ENCODE results near the gene MT1M.

- TF ChIP-seq REST (IDR thresholded peaks at IDR 0.05; ENCODE audit: unreplicated experiment) (no peak), CTCF (conservative IDR thresholded peaks at IDR 0.05; ENCODE audit: low read depth in 2 of 2) (no peak), NANOG (IDR thresholded peaks at IDR 0.05; ENCODE audit: borderline replicate concordance) (no peak), EZH2 (IDR thresholded peaks at IDR 0.05; ENCODE audit: low read depth, unreplicated experiment) (peak; percentile 67), POLR2AphosphoS5 (IDR thresholded peaks at IDR 0.05; ENCODE audit: low read depth) (no peak), EZH2phosphoT487 (IDR thresholded peaks at IDR 0.05; ENCODE audit: unreplicated experiment) (peak; percentile 48), CREB1 (CRISPR knock-in tag; IDR thresholded peaks at IDR 0.05; ENCODE audit: low read depth) (no peak), JUNB (IDR thresholded peaks at IDR 0.05; ENCODE audit: unreplicated experiment) (no peak), ZNF114 (CRISPR knock-in tag; IDR thresholded peaks at IDR 0.05) (no peak), STAT1 (IDR thresholded peaks at IDR 0.05; ENCODE audit: unreplicated experiment) (no peak), ZNF331 (CRISPR knock-in tag; IDR thresholded peaks at IDR 0.05; ENCODE audit: low read depth) (no peak)
- TF ChIP-seq, protein P1, sequence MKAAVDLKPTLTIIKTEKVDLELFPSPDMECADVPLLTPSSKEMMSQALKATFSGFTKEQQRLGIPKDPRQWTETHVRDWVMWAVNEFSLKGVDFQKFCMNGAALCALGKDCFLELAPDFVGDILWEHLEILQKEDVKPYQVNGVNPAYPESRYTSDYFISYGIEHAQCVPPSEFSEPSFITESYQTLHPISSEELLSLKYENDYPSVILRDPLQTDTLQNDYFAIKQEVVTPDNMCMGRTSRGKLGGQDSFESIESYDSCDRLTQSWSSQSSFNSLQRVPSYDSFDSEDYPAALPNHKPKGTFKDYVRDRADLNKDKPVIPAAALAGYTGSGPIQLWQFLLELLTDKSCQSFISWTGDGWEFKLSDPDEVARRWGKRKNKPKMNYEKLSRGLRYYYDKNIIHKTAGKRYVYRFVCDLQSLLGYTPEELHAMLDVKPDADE (IDR thresholded peaks at IDR 0.05) = no peak
- TF ChIP-seq, protein P2, sequence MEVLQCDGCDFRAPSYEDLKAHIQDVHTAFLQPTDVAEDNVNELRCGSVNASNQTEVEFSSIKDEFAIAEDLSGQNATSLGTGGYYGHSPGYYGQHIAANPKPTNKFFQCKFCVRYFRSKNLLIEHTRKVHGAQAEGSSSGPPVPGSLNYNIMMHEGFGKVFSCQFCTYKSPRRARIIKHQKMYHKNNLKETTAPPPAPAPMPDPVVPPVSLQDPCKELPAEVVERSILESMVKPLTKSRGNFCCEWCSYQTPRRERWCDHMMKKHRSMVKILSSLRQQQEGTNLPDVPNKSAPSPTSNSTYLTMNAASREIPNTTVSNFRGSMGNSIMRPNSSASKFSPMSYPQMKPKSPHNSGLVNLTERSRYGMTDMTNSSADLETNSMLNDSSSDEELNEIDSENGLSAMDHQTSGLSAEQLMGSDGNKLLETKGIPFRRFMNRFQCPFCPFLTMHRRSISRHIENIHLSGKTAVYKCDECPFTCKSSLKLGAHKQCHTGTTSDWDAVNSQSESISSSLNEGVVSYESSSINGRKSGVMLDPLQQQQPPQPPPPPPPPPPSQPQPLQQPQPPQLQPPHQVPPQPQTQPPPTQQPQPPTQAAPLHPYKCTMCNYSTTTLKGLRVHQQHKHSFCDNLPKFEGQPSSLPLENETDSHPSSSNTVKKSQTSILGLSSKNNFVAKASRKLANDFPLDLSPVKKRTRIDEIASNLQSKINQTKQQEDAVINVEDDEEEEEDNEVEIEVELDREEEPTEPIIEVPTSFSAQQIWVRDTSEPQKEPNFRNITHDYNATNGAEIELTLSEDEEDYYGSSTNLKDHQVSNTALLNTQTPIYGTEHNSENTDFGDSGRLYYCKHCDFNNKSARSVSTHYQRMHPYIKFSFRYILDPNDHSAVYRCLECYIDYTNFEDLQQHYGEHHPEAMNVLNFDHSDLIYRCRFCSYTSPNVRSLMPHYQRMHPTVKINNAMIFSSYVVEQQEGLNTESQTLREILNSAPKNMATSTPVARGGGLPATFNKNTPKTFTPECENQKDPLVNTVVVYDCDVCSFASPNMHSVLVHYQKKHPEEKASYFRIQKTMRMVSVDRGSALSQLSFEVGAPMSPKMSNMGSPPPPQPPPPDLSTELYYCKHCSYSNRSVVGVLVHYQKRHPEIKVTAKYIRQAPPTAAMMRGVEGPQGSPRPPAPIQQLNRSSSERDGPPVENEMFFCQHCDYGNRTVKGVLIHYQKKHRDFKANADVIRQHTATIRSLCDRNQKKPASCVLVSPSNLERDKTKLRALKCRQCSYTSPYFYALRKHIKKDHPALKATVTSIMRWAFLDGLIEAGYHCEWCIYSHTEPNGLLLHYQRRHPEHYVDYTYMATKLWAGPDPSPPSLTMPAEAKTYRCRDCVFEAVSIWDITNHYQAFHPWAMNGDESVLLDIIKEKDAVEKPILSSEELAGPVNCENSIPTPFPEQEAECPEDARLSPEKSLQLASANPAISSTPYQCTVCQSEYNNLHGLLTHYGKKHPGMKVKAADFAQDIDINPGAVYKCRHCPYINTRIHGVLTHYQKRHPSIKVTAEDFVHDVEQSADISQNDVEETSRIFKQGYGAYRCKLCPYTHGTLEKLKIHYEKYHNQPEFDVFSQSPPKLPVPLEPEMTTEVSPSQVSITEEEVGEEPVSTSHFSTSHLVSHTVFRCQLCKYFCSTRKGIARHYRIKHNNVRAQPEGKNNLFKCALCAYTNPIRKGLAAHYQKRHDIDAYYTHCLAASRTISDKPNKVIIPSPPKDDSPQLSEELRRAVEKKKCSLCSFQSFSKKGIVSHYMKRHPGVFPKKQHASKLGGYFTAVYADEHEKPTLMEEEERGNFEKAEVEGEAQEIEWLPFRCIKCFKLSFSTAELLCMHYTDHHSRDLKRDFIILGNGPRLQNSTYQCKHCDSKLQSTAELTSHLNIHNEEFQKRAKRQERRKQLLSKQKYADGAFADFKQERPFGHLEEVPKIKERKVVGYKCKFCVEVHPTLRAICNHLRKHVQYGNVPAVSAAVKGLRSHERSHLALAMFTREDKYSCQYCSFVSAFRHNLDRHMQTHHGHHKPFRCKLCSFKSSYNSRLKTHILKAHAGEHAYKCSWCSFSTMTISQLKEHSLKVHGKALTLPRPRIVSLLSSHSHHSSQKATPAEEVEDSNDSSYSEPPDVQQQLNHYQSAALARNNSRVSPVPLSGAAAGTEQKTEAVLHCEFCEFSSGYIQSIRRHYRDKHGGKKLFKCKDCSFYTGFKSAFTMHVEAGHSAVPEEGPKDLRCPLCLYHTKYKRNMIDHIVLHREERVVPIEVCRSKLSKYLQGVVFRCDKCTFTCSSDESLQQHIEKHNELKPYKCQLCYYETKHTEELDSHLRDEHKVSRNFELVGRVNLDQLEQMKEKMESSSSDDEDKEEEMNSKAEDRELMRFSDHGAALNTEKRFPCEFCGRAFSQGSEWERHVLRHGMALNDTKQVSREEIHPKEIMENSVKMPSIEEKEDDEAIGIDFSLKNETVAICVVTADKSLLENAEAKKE (CRISPR knock-in tag; IDR thresholded peaks at IDR 0.05) = no peak
Observed at GRCh38 chr16:56617212-56618085, 15.0 kb upstream of the MT1M start.

All from GM23338 (cell line).